Posterior cingulate gyrus (tissue), 11 donors: Measurements from ENCODE around the gene RAE1.
"Not testable (repeated sequence)": the region's sequence is repeated elsewhere in the genome, so short reads cannot be mapped to it uniquely, and the experiment has no call there.

Experiments
- DNase-seq, 10 donors: peaks; one replicate each; pipeline versions ENCODE4 v3.0.0 to v3.0.0-alpha.2; 2020 to 2021; ENCODE audit warnings: mixed read lengths in 3 of 10
- intact Hi-C: fragments of 100-400 bp; cut with DNase I; formaldehyde crosslinking; loops from one replicate; pipeline ENCODE4 v1.15.1; 2023

Gene RAE1

GRCh38 chr20:57408536-57409233 lies 57.6 kb downstream of the RAE1 start:
- DNase-seq = peak in 3 of 10 donors; percentile 32 to 88 (median 83)

GRCh38 chr20:57409316-57409671 lies 58.2 kb downstream of the RAE1 start:
- intact Hi-C loops = no loop called here
- DNase-seq = no peak

More at GRCh38 chr20:57408536-57409233, 57.6 kb downstream of the RAE1 start:
- intact Hi-C loops = no loop called here

GRCh38 chr20:57409672-57410397 lies 58.8 kb downstream of the RAE1 start:
- intact Hi-C loops = no loop called here
- DNase-seq = peak in 1 of 10 donors; percentile 42

GRCh38 chr20:57410398-57410920 lies 59.4 kb downstream of the RAE1 start:
- intact Hi-C loops = no loop called here
- DNase-seq = peak in 1 of 10 donors; percentile 60

GRCh38 chr20:57410924-57411323 lies 59.9 kb downstream of the RAE1 start:
- no peak for DNase-seq
- intact Hi-C loops = no loop called here

GRCh38 chr20:57411406-57412283 lies 60.6 kb downstream of the RAE1 start:
- intact Hi-C loops = no loop called here
- DNase-seq = peak in 1 of 10 donors; percentile 58

- peak in 1 of 10 donors; percentile 26 for DNase-seq
- intact Hi-C loops = no loop called here
These were observed 61.4 kb downstream of the RAE1 start for GRCh38 chr20:57412347-57413029.

- peak in 1 of 10 donors; percentile 49 for DNase-seq
- intact Hi-C loops = no loop called here
These were observed 62.9 kb downstream of the RAE1 start for GRCh38 chr20:57413986-57414385.

- intact Hi-C loops = no loop called here
- peak in 1 of 10 donors; percentile 46 for DNase-seq
These were observed 64.0 kb downstream of the RAE1 start for GRCh38 chr20:57414867-57415592.

- intact Hi-C loops = no loop called here
- peak in 1 of 10 donors; percentile 39 for DNase-seq
These were observed 64.7 kb downstream of the RAE1 start for GRCh38 chr20:57415771-57416170.

GRCh38 chr20:57416296-57417022 lies 65.4 kb downstream of the RAE1 start:
- peak in 1 of 10 donors; percentile 71 for DNase-seq
- intact Hi-C loops = no loop called here

- DNase-seq = no peak
- intact Hi-C loops = no loop called here
These were observed 66.1 kb downstream of the RAE1 start for GRCh38 chr20:57417051-57417689.

- DNase-seq = no peak
- intact Hi-C loops = no loop called here
These were observed 67.0 kb downstream of the RAE1 start for GRCh38 chr20:57417830-57418780.

GRCh38 chr20:57419479-57419878 lies 68.4 kb downstream of the RAE1 start:
- intact Hi-C loops, DNase-seq: not testable (repeated sequence)

- DNase-seq = no peak
- intact Hi-C loops = no loop called here
These were observed 69.7 kb downstream of the RAE1 start for GRCh38 chr20:57420571-57421252.
